Liver (tissue), 3 donors: ENCODE measurements around the gene DPM3.

Experiments
- GABPA ChIP-seq, 2 donors: IDR thresholded peaks in 1 of 2; conservative IDR thresholded peaks in 1 of 2; 2 replicates each; pipeline ENCODE4 v1.6.1; 2016; ENCODE audit warnings: antibody characterized with exemption in 2 of 2, mild to moderate bottlenecking in 1 of 2, moderate library complexity in 1 of 2
- JUND ChIP-seq, 2 donors: IDR thresholded peaks; 2 replicates each; pipeline ENCODE4 v1.6.1; 2016; ENCODE audit warnings: antibody characterized with exemption in 2 of 2
- RAD21 ChIP-seq, 2 donors: IDR thresholded peaks; 2 replicates each; pipeline ENCODE4 v1.6.1; 2016; ENCODE audit warnings: antibody characterized with exemption in 2 of 2, mild to moderate bottlenecking in 2 of 2
- SP1 ChIP-seq: IDR thresholded peaks from 2 replicates; pipeline ENCODE4 v1.6.1; 2018; ENCODE audit warnings: antibody characterized with exemption, mild to moderate bottlenecking
- TF ChIP-seq, protein P1 (sequence below): fragments of 150-350 bp; IDR thresholded peaks from 2 replicates; pipeline ENCODE4 v1.5.1; 2017; ENCODE audit warnings: improper control_type of control experiment, low read depth, low read length; ENCODE audit not compliant: missing input control
- TF ChIP-seq, protein P2 (sequence below): IDR thresholded peaks from 2 replicates; pipeline ENCODE4 v1.6.1; 2016; ENCODE audit warnings: antibody characterized with exemption
- TF ChIP-seq, protein P3 (sequence below): IDR thresholded peaks from 2 replicates; pipeline ENCODE4 v1.6.1; 2016; ENCODE audit warnings: antibody characterized with exemption
- TF ChIP-seq, protein P4 (sequence below): IDR thresholded peaks from 2 replicates; pipeline ENCODE4 v1.6.1; 2016; ENCODE audit warnings: antibody characterized with exemption
- donor health status: healthy.
- donor health status: healthy.

DNA sequence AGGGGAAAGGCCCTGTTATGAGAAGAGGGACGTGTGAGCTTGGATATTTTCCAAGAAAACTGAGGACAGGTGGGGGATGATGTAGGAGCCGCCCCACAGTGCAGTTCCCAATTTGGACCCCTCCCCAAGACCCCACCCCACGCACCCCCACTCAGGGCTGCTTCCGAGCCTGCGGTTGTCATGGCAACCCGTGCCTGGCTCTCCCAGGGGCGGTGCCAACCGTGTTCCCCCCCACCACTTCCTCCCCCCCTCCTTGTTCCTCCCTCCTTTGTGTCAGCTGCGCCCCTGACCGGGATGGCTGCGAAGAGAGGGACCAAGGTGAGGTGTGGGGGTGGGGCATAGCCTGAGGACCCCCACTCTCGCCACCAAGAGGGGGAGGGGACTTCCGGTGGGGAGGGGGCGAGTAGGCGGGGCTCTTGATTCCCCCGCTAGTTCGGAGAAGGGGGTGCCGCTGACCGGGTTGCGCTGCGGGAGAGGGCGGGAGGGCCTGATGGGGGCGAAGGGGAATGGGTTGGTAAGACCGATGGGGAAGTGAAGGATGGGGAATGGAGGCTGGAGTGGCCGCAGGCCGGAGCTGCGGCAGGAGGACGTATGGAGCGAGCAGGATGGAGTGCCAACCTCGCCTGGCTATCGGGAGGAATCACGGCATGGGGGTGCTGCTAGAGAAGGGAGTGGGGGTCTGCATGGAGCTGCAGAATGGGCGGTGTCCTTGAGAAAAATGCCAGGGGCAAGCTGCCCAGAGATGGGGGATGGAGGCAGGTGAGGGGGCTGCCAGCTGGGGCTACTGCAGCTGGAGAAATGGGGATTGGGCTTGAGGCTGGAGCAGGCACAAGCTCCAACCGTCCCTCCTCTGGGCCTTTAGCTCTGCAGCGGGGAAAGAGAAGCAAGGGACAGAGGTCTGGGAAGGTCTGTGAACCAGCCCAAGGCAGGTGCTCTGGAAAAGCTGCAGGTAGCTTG lies 34.3 kb upstream of the DPM3 start:
- TF ChIP-seq, protein P1, sequence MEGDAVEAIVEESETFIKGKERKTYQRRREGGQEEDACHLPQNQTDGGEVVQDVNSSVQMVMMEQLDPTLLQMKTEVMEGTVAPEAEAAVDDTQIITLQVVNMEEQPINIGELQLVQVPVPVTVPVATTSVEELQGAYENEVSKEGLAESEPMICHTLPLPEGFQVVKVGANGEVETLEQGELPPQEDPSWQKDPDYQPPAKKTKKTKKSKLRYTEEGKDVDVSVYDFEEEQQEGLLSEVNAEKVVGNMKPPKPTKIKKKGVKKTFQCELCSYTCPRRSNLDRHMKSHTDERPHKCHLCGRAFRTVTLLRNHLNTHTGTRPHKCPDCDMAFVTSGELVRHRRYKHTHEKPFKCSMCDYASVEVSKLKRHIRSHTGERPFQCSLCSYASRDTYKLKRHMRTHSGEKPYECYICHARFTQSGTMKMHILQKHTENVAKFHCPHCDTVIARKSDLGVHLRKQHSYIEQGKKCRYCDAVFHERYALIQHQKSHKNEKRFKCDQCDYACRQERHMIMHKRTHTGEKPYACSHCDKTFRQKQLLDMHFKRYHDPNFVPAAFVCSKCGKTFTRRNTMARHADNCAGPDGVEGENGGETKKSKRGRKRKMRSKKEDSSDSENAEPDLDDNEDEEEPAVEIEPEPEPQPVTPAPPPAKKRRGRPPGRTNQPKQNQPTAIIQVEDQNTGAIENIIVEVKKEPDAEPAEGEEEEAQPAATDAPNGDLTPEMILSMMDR, result no peak
- TF ChIP-seq RAD21 (IDR thresholded peaks at IDR 0.05) (no peak), GABPA (IDR thresholded peaks at IDR 0.05 in 1 of 2, conservative IDR thresholded peaks at IDR 0.05 in 1 of 2) (no peak), SP1 (no peak), JUND (IDR thresholded peaks at IDR 0.05) (no peak)
- TF ChIP-seq, protein P2, sequence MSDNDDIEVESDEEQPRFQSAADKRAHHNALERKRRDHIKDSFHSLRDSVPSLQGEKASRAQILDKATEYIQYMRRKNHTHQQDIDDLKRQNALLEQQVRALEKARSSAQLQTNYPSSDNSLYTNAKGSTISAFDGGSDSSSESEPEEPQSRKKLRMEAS, result no peak
- TF ChIP-seq, protein P3, sequence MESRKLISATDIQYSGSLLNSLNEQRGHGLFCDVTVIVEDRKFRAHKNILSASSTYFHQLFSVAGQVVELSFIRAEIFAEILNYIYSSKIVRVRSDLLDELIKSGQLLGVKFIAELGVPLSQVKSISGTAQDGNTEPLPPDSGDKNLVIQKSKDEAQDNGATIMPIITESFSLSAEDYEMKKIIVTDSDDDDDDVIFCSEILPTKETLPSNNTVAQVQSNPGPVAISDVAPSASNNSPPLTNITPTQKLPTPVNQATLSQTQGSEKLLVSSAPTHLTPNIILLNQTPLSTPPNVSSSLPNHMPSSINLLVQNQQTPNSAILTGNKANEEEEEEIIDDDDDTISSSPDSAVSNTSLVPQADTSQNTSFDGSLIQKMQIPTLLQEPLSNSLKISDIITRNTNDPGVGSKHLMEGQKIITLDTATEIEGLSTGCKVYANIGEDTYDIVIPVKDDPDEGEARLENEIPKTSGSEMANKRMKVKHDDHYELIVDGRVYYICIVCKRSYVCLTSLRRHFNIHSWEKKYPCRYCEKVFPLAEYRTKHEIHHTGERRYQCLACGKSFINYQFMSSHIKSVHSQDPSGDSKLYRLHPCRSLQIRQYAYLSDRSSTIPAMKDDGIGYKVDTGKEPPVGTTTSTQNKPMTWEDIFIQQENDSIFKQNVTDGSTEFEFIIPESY, result no peak
- TF ChIP-seq, protein P4, sequence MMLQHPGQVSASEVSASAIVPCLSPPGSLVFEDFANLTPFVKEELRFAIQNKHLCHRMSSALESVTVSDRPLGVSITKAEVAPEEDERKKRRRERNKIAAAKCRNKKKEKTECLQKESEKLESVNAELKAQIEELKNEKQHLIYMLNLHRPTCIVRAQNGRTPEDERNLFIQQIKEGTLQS, result no peak
